Loucy (cell line): ENCODE measurements around the gene SUPV3L1.

ENCODE experiments used
- H2AFZ ChIP-seq: fragments of 200-600 bp; sonication (generic); 2 replicates; pipeline ENCODE4 v1.6.0; 2016; ENCODE audit warnings: antibody characterized with exemption, mild to moderate bottlenecking, low read length, moderate library complexity
- H3F3A ChIP-seq: fragments of 200-600 bp; 2 replicates; pipeline ENCODE4 v1.6.0; 2016; ENCODE audit warnings: antibody characterized with exemption, low read depth, mild to moderate bottlenecking
- H3K27me3 ChIP-seq: fragments of 200-600 bp; sonication (generic); 2 replicates; pipeline ENCODE4 v1.6.1; 2014; ENCODE audit warnings: low read length, mild to moderate bottlenecking; ENCODE audit not compliant: insufficient read depth, poor library complexity, severe bottlenecking
- H3K36me3 ChIP-seq: fragments of 200-600 bp; sonication (generic); 2 replicates; pipeline ENCODE4 v1.6.1; 2016; ENCODE audit warnings: low read length; ENCODE audit not compliant: insufficient read depth
- H3K4me1 ChIP-seq: fragments of 200-600 bp; sonication (generic); 2 replicates; pipeline ENCODE4 v1.5.1; 2014; ENCODE audit warnings: low read length, mild to moderate bottlenecking; ENCODE audit not compliant: insufficient read depth, poor library complexity, severe bottlenecking
- H3K4me2 ChIP-seq: fragments of 200-600 bp; sonication (generic); 2 replicates; pipeline ENCODE4 v1.6.0; 2014; ENCODE audit warnings: antibody characterized with exemption, low read length, low read depth, mild to moderate bottlenecking; ENCODE audit not compliant: poor library complexity, severe bottlenecking
- H3K4me3 ChIP-seq: fragments of 200-600 bp; sonication (generic); 2 replicates; pipeline ENCODE4 v1.5.1; 2014; ENCODE audit warnings: low read length, mild to moderate bottlenecking, mixed read lengths; ENCODE audit not compliant: poor library complexity, severe bottlenecking
- H3K79me2 ChIP-seq: fragments of 200-600 bp; sonication (generic); 2 replicates; pipeline ENCODE4 v1.6.1; 2014; ENCODE audit warnings: low read length; ENCODE audit not compliant: insufficient read depth
- H3K9ac ChIP-seq: fragments of 200-600 bp; sonication (generic); 2 replicates; pipeline ENCODE4 v1.6.0; 2014; ENCODE audit warnings: mild to moderate bottlenecking, low read depth, low read length, moderate library complexity; ENCODE audit not compliant: poor library complexity, severe bottlenecking
- H3K9me2 ChIP-seq: fragments of 200-600 bp; sonication (generic); replicated peaks from 2 replicates; pipeline ENCODE4 v1.6.1; 2016; ENCODE audit warnings: low read depth, low read length, mixed read lengths
- H3K9me3 ChIP-seq: fragments of 200-600 bp; sonication (generic); 2 replicates; pipeline ENCODE4 v1.6.1; 2014; ENCODE audit warnings: mild to moderate bottlenecking, antibody characterized with exemption, low read length, low read depth; ENCODE audit not compliant: insufficient read depth
- H4K20me1 ChIP-seq: fragments of 200-600 bp; sonication (generic); 2 replicates; pipeline ENCODE4 v1.6.0; 2014; ENCODE audit warnings: antibody characterized with exemption, low read length, mild to moderate bottlenecking; ENCODE audit not compliant: insufficient read depth, poor library complexity, severe bottlenecking
- CTCF ChIP-seq: fragments of 200-600 bp; sonication (generic); conservative IDR thresholded peaks from 2 replicates; pipeline ENCODE4 v1.5.1; 2014; ENCODE audit warnings: mild to moderate bottlenecking, antibody characterized with exemption, low read length
- EZH2phosphoT487 ChIP-seq: fragments of 200-600 bp; IDR thresholded peaks from 2 replicates; pipeline ENCODE4 v1.6.1; 2018; ENCODE audit warnings: antibody characterized with exemption, mild to moderate bottlenecking, moderate library complexity, borderline replicate concordance

The SUPV3L1 gene

DNA sequence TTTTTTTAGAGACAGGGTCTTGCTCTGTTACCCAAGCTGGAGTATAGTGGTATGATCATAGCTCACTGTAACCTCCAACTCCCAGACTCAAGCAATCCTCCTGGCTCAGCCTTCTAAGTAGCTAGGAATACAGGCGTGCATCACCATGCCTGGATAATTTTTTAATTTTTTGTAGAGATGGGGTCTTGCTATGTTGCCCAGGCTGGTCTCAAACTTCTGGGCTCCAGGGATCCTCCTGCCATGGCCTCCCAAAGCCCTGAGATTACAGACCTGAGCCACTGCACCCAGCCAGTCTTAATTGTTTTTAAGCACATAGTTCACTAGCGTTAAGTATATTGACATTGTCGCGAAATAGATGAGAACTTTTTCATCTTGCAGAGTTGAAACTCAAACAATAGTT, 2.0 kb downstream of the SUPV3L1 start:
- Histone ChIP-seq H4K20me1 (peaks cover 15% of the 10 kb centered on the region), H3K4me1 (peaks cover 14% of the 10 kb centered on the region), H3K36me3 (peaks cover 13% of the 10 kb centered on the region; the same call in 1 of the 2 replicates), H3K4me2 (peak overlapping the region; percentile 52), H3F3A (no peaks in the 10 kb centered on the region), H2AFZ (no peak overlapping the region), H3K27me3 (no peaks in the 10 kb centered on the region), H3K9me2 (no peaks in the 10 kb centered on the region), H3K9me3 (no peaks in the 10 kb centered on the region), H3K4me3 (peak overlapping the region; percentile 13), H3K79me2 (peaks cover 48% of the 10 kb centered on the region), H3K9ac (no peak overlapping the region)
- TF ChIP-seq EZH2phosphoT487 = no peak
- no peak for TF ChIP-seq CTCF

- Histone ChIP-seq H3K36me3 (peaks cover 52% of the 10 kb centered on the region; the same call in 1 of the 2 replicates), H3K9me2 (no peaks in the 10 kb centered on the region), H3K4me3 (no peak overlapping the region), H3K9ac (no peak overlapping the region), H3F3A (no peaks in the 10 kb centered on the region), H3K9me3 (no peaks in the 10 kb centered on the region), H3K27me3 (no peaks in the 10 kb centered on the region), H2AFZ (no peak overlapping the region), H3K4me1 (peaks cover 9% of the 10 kb centered on the region), H3K4me2 (no peak overlapping the region), H4K20me1 (peaks cover 4% of the 10 kb centered on the region), H3K79me2 (peaks cover 38% of the 10 kb centered on the region)
- TF ChIP-seq CTCF = no peak
- TF ChIP-seq EZH2phosphoT487 = no peak
These were observed 6.5 kb downstream of the SUPV3L1 start for GRCh38 chr10:69186524-69186923.

GRCh38 chr10:69201045-69201444, 21.0 kb downstream of the SUPV3L1 start:
- TF ChIP-seq EZH2phosphoT487 (no peak), CTCF (no peak)
- Histone ChIP-seq H3K9me3 (no peaks in the 10 kb centered on the region), H3F3A (no peaks in the 10 kb centered on the region), H3K4me1 (no peaks in the 10 kb centered on the region), H3K9me2 (no peaks in the 10 kb centered on the region), H4K20me1 (no peaks in the 10 kb centered on the region), H3K36me3 (peaks cover 38% of the 10 kb centered on the region; the same call in 1 of the 2 replicates), H3K4me3 (no peak overlapping the region), H3K79me2 (no peaks in the 10 kb centered on the region), H3K4me2 (no peak overlapping the region), H2AFZ (no peak overlapping the region), H3K9ac (no peak overlapping the region), H3K27me3 (no peaks in the 10 kb centered on the region)
